H1 (cell line): Measurements from ENCODE around the gene NR4A3. TPM values are rescaled to one million over a fixed set of nuclear protein-coding genes. Genes with fewer than 3 reads are reported as not detected.

Experiments
- CBX8 ChIP-seq: fragments of 300-800, 300-1000 bp; sonication (generic); IDR thresholded peaks from 2 replicates; pipeline ENCODE4 v1.7.1; 2016; ENCODE audit warnings: low read depth, low read length, borderline replicate concordance
- CEBPB ChIP-seq: IDR thresholded peaks from 2 replicates; pipeline ENCODE4 v1.6.1; 2012; ENCODE audit warnings: low read depth, low read length
- KDM5A ChIP-seq: fragments of 200-600 bp; IDR thresholded peaks from 2 replicates; pipeline ENCODE4 v1.7.1; 2012; ENCODE audit warnings: mild to moderate bottlenecking, low read length, inconsistent platforms, mixed read lengths
- POLR2A ChIP-seq, 2 experiments: IDR thresholded peaks; 1 replicate in 1 of 2; 2 replicates in 1 of 2; pipeline ENCODE4 v1.6.1; 2011; ENCODE audit warnings: low read depth in 2 of 2, low read length in 2 of 2, mild to moderate bottlenecking in 2 of 2; ENCODE audit errors: control extremely low read depth in 1 of 2
- polyA plus RNA-seq, 7 experiments: library from polyadenylated mRNA; depleted of rRNA in 3 of 7; stranded (reverse) in 5 of 7; unstranded in 2 of 7; fragments of >200 nt in 5 of 7; fragments of 200-250 nt in 2 of 7; gene quantifications; 1 replicate in 5 of 7; 2 replicates in 1 of 7; 4 replicates in 1 of 7; pipeline versions ENCODE4 v1.2.1 to v1.2.3, GENCODE V29; 2011 to 2013; ENCODE audit warnings: missing spikeins in 2 of 7, mixed read lengths in 2 of 7
- total RNA-seq: library from RNA; stranded (reverse); fragmentation: NEBNext Ultra II Directional; extraction: Animal tissue kit (Norgen Biotek cat#: 25700); gene quantifications from 2 replicates; pipeline ENCODE4 v1.2.1, GENCODE V29; 2021

The NR4A3 gene
- total and polyA plus RNA-seq, 2 of the 8 experiments (the other 6 are each of a cell fraction or from before 2014, with no cell fraction given), result 0.05 to 0.30 TPM

DNA sequence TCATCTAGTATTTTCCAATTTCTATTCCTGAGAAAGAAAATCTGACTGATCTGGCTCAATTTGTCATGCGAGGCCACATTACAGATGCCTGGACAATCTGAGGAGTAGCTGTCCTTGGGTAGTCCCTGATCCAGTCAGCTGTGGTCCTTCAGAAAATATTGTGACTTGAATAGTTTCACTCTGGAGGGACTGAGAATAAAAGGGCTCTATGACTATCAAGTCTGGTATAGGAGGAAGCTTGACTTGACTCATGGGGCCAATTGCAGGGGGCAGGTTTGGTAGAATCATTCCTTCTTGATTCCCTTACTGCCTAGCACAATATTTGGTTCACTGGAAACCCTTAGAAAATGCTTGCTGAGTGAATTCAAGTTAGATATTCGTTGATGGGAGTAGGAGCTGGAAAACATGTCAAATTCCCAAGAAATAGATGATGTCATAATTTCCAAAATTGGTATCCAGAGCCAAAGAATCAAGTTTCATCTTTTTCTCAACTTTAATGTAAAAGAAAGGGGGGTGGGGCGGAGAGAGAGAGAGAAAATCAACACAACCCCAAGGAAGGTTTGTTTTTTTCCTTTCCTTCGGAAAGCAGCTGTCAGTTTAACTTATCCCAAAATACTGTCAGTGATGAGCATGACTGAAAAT lies 52.4 kb downstream of the NR4A3 start (continued):
- no peak for TF ChIP-seq CBX8
- no peak for TF ChIP-seq KDM5A
- TF ChIP-seq CEBPB, result no peak
- no peak for TF ChIP-seq POLR2A (IDR thresholded peaks at IDR 0.05; ENCODE audit: control extremely low read depth in 1 of 2, low read depth in 2 of 2, low read length in 2 of 2)
